NCI-H2227 (cell line): Measurements from ENCODE around the gene PDZD4.
A peak's percentile ranks its signal among the peaks of the same experiment; 100 is the strongest.

Source experiments
- DNase-seq: peaks from one replicate; lab custom pipeline; 2025; ENCODE audit not compliant: unreplicated experiment; lab: John Stamatoyannopoulos, UW

PDZD4 gene

GRCh38 chrX:153772316-153773217 lies 57.8 kb downstream of the PDZD4 start:
- DNase-seq: no peak

GRCh38 chrX:153771415-153772315 lies 58.7 kb downstream of the PDZD4 start:
- no peak for DNase-seq

GRCh38 chrX:153770601-153771414 lies 59.5 kb downstream of the PDZD4 start:
- no peak for DNase-seq

- no peak for DNase-seq
Observed at GRCh38 chrX:153769865-153770600, 60.3 kb downstream of the PDZD4 start.

- DNase-seq: no peak
Observed at GRCh38 chrX:153769158-153769864, 61.0 kb downstream of the PDZD4 start.

- no peak for DNase-seq
Observed at GRCh38 chrX:153768311-153769157, 61.8 kb downstream of the PDZD4 start.

- DNase-seq: no peak
Observed at GRCh38 chrX:153767674-153768055, 62.7 kb downstream of the PDZD4 start.

- DNase-seq: no peak
Observed at GRCh38 chrX:153766871-153767673, 63.3 kb downstream of the PDZD4 start.

- peak; percentile 44 for DNase-seq
Observed at GRCh38 chrX:153766098-153766817, 64.1 kb downstream of the PDZD4 start.

- no peak for DNase-seq
Observed at GRCh38 chrX:153765138-153766079, 64.9 kb downstream of the PDZD4 start.

- no peak for DNase-seq
Observed at GRCh38 chrX:153764786-153765137, 65.6 kb downstream of the PDZD4 start.

- DNase-seq: peak; percentile 86
Observed at GRCh38 chrX:153763989-153764755, 66.2 kb downstream of the PDZD4 start, which contains the start of gene PLXNB3. PLXNB3 (plus strand) TSS chrX:153764249; CDS start chrX:153765536, 1,287 bp downstream.

- no peak for DNase-seq
Observed at GRCh38 chrX:153763298-153763932, 66.9 kb downstream of the PDZD4 start.

GRCh38 chrX:153762626-153763173 lies 67.6 kb downstream of the PDZD4 start:
- no peak for DNase-seq

- no peak for DNase-seq
Observed at GRCh38 chrX:153761863-153762262, 68.5 kb downstream of the PDZD4 start.
